Panc1 (cell line): ENCODE data around the gene CHCHD3. TPM values are rescaled to one million over a fixed set of nuclear protein-coding genes. Genes with fewer than 3 reads are reported as not detected.

Experiments used
- ATAC-seq: fragments of 200-7000 bp; cut with Tn5 transposase; 2 replicates; pipeline ENCODE4 v1.9.1; 2020; ENCODE audit warnings: mild to moderate bottlenecking, moderate library complexity
- BruUV-seq: library from RNA; stranded (reverse); fragments of 400-500 nt; replicated peaks from 2 replicates; lab custom pipeline; 2021; lab: Mats Ljungman, UMichigan
- CTCF ChIA-PET: fragments of 300-600 bp; sonication (Branson Sonifier 250); formaldehyde crosslinking; loops from one replicate; lab custom pipeline; 2022; ENCODE audit warnings: antibody characterized with exemption; lab: Charles Lee
- POLR2A ChIA-PET: fragments of 300-600 bp; sonication (Branson Sonifier 250); formaldehyde crosslinking; loops from one replicate; lab custom pipeline; 2022; ENCODE audit warnings: antibody characterized with exemption; lab: Charles Lee
- DNase-seq: peaks from one replicate; pipeline ENCODE4 v3.0.0-alpha.2; 2010; ENCODE audit warnings: low read depth, low spot score
- H3K27ac ChIP-seq: 2 replicates; pipeline ENCODE4 v1.5.1; 2011; ENCODE audit warnings: mild to moderate bottlenecking, low read length, inconsistent platforms
- H3K27me3 ChIP-seq: fragments of 200-500 bp; sonication (Bioruptor generic); 2 replicates; pipeline ENCODE4 v1.6.0; 2014; ENCODE audit warnings: low read length, inconsistent platforms; ENCODE audit not compliant: control insufficient read depth, insufficient read depth
- H3K36me3 ChIP-seq: fragments of 200-500 bp; sonication (Bioruptor generic); 2 replicates; pipeline ENCODE4 v1.5.1; 2014; ENCODE audit warnings: inconsistent platforms, mild to moderate bottlenecking, low read length, moderate library complexity; ENCODE audit not compliant: control insufficient read depth, insufficient read depth
- H3K4me1 ChIP-seq: 2 replicates; pipeline ENCODE4 v1.5.1; 2011; ENCODE audit warnings: inconsistent platforms, mild to moderate bottlenecking, low read length, moderate library complexity; ENCODE audit not compliant: control insufficient read depth, insufficient read depth
- H3K4me3 ChIP-seq, 2 experiments: 2 replicates each; pipeline ENCODE4 v1.5.1; 2011 to 2012; ENCODE audit warnings: low read depth in 2 of 2, low read length in 2 of 2, mild to moderate bottlenecking in 2 of 2, inconsistent platforms in 1 of 2, moderate library complexity in 1 of 2
- H3K9me3 ChIP-seq: fragments of 200-500 bp; sonication (Bioruptor generic); 2 replicates; pipeline ENCODE4 v1.5.1; 2014; ENCODE audit warnings: low read depth, mild to moderate bottlenecking, inconsistent platforms, low read length, moderate library complexity; ENCODE audit not compliant: control insufficient read depth, insufficient read depth
- POLR2AphosphoS5 ChIP-seq: IDR thresholded peaks from 2 replicates; pipeline ENCODE4 v1.6.1; 2012; ENCODE audit warnings: mild to moderate bottlenecking, low read depth, low read length, moderate library complexity
- SIN3A ChIP-seq: IDR thresholded peaks from 2 replicates; pipeline ENCODE4 v1.6.1; 2012; ENCODE audit warnings: low read depth, mild to moderate bottlenecking, low read length, moderate library complexity, borderline replicate concordance; ENCODE audit not compliant: insufficient read depth
- TCF7L2 ChIP-seq: IDR thresholded peaks from 2 replicates; pipeline ENCODE4 v1.6.1; 2011; ENCODE audit warnings: mild to moderate bottlenecking, low read depth, low read length, inconsistent platforms
- in situ Hi-C: cut with HindIII; loops from 2 replicates; pipeline ENCODE4 v1.10.0; 2016; ENCODE audit warnings: low sequenced_read_pairs, low pct_unique_long_range_greater_than_20kb
- intact Hi-C: fragments of 100-400 bp; cut with micrococcal nuclease; formaldehyde crosslinking; loops from one replicate; pipeline ENCODE4 v1.10.0; 2022; ENCODE audit not compliant: unreplicated experiment
- total RNA-seq: library from RNA; stranded (reverse); gene quantifications from one replicate; pipeline ENCODE4 v1.2.1, GENCODE V29; 2021; ENCODE audit not compliant: unreplicated experiment
- TF ChIP-seq, protein P1 (sequence below), 2 experiments: IDR thresholded peaks; 2 replicates each; pipeline ENCODE4 v1.6.1; 2011 to 2012; ENCODE audit warnings: low read depth in 2 of 2, control low read depth in 1 of 2, low read length in 1 of 2, mild to moderate bottlenecking in 1 of 2, moderate library complexity in 1 of 2; ENCODE audit not compliant: insufficient read depth in 1 of 2
- TF ChIP-seq, protein P2 (sequence below): fragments of 450-650 bp; IDR thresholded peaks from 2 replicates; pipeline ENCODE4 v1.5.1; 2017; ENCODE audit warnings: mild to moderate bottlenecking

Gene CHCHD3
- total RNA-seq, 1 experiment from 2014 or later: 109 TPM

DNA sequence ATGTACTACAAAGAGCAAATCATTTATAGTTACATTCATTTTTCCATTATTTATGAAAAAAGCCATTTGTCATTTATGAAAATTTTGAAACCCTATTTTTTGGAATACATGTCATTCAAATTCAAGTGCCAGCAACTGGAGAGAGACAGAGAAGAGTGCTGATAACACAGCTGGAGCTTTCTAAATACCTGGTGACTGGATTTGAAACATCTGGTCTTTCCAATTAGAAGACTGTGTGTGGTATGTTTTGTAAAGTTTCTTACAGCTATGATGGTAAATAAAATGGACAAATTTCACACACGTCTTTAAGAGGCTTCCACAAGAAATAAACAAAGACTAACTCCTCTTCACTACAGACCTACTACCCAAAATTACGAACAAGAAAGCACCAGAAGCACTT is 56.8 kb downstream of the CHCHD3 start:
- Histone ChIP-seq H3K9me3 (no peaks in the 10 kb centered on the region), H3K27ac (no peak overlapping the region), H3K36me3 (no peaks in the 10 kb centered on the region), H3K4me1 (no peaks in the 10 kb centered on the region), H3K4me3 (no peak overlapping the region), H3K27me3 (no peaks in the 10 kb centered on the region)
- in situ Hi-C loops (no loop called here), intact Hi-C loops (no loop called here)
- TF ChIP-seq, protein P1, sequence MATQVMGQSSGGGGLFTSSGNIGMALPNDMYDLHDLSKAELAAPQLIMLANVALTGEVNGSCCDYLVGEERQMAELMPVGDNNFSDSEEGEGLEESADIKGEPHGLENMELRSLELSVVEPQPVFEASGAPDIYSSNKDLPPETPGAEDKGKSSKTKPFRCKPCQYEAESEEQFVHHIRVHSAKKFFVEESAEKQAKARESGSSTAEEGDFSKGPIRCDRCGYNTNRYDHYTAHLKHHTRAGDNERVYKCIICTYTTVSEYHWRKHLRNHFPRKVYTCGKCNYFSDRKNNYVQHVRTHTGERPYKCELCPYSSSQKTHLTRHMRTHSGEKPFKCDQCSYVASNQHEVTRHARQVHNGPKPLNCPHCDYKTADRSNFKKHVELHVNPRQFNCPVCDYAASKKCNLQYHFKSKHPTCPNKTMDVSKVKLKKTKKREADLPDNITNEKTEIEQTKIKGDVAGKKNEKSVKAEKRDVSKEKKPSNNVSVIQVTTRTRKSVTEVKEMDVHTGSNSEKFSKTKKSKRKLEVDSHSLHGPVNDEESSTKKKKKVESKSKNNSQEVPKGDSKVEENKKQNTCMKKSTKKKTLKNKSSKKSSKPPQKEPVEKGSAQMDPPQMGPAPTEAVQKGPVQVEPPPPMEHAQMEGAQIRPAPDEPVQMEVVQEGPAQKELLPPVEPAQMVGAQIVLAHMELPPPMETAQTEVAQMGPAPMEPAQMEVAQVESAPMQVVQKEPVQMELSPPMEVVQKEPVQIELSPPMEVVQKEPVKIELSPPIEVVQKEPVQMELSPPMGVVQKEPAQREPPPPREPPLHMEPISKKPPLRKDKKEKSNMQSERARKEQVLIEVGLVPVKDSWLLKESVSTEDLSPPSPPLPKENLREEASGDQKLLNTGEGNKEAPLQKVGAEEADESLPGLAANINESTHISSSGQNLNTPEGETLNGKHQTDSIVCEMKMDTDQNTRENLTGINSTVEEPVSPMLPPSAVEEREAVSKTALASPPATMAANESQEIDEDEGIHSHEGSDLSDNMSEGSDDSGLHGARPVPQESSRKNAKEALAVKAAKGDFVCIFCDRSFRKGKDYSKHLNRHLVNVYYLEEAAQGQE (IDR thresholded peaks at IDR 0.05; ENCODE audit: insufficient read depth in 1 of 2, low read depth in 2 of 2, low read length in 1 of 2): no peak
- TF ChIP-seq SIN3A (no peak), POLR2AphosphoS5 (no peak), TCF7L2 (no peak)
- TF ChIP-seq, protein P2, sequence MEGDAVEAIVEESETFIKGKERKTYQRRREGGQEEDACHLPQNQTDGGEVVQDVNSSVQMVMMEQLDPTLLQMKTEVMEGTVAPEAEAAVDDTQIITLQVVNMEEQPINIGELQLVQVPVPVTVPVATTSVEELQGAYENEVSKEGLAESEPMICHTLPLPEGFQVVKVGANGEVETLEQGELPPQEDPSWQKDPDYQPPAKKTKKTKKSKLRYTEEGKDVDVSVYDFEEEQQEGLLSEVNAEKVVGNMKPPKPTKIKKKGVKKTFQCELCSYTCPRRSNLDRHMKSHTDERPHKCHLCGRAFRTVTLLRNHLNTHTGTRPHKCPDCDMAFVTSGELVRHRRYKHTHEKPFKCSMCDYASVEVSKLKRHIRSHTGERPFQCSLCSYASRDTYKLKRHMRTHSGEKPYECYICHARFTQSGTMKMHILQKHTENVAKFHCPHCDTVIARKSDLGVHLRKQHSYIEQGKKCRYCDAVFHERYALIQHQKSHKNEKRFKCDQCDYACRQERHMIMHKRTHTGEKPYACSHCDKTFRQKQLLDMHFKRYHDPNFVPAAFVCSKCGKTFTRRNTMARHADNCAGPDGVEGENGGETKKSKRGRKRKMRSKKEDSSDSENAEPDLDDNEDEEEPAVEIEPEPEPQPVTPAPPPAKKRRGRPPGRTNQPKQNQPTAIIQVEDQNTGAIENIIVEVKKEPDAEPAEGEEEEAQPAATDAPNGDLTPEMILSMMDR: no peak
- no TSS peak for BruUV-seq
- no peak for DNase-seq
- no peak for ATAC-seq
- ChIA-PET POLR2A (no interaction called here), CTCF (no interaction called here)

DNA sequence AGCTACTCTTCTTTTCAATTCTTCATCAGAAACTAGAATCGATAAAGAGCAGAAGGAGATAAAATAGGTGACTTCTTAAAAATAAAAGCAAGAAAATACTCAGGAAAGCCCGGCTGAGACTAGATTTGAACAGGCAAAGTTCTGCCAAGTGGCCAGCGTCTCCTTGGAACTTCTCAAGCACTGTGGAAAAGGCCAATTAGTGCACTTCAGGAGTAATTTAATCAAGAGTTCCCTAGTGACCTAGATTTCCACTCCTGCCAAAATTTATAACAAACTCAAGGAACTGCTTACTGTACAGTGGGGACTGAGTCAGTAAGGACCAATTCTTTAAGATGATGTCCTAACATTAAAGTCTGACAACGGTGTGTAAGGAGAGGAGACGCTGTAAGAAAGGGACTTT is 57.3 kb downstream of the CHCHD3 start:
- POLR2A ChIA-PET: no interaction called here
- Histone ChIP-seq H3K9me3 (no peaks in the 10 kb centered on the region), H3K4me3 (no peak overlapping the region), H3K4me1 (no peaks in the 10 kb centered on the region), H3K36me3 (no peaks in the 10 kb centered on the region), H3K27ac (no peak overlapping the region), H3K27me3 (no peaks in the 10 kb centered on the region)
- in situ Hi-C loops: no loop called here
- CTCF ChIA-PET: no interaction called here
- no peak for TF ChIP-seq TCF7L2
- TF ChIP-seq, protein P2: no peak
- TF ChIP-seq POLR2AphosphoS5: no peak
- TF ChIP-seq, protein P1 (IDR thresholded peaks at IDR 0.05; ENCODE audit: insufficient read depth in 1 of 2, low read depth in 2 of 2, low read length in 1 of 2): no peak
- no peak for TF ChIP-seq SIN3A
- intact Hi-C loops: no loop called here
- ATAC-seq (no peak), DNase-seq (no peak)
- BruUV-seq: no TSS peak
